ENCODE data around the gene KLK7. TPM values are rescaled to one million over a fixed set of nuclear protein-coding genes. Genes with fewer than 3 reads are reported as not detected.

Gene KLK7
- total RNA-seq, 1 donor from 2014 or later: not detected

GRCh38 chr19:50932018-50932689 is 51.6 kb downstream of the KLK7 start:
- Mint-ChIP-seq H3K4me1 (ENCODE audit: low read depth) (peaks cover 6% of the 10 kb centered on the region), H3K27me3 (ENCODE audit: insufficient read depth) (no peaks in the 10 kb centered on the region), H3K27ac (no peak overlapping the region), H3K36me3 (ENCODE audit: low read depth) (no peaks in the 10 kb centered on the region), H3K4me3 (no peak overlapping the region), H3K9me3 (no peaks in the 10 kb centered on the region)
- no peak for DNase-seq (ENCODE audit: low spot score)
- intact Hi-C loops (cut with micrococcal nuclease): loop anchor here (5.0 kb wide), 1 partner anchor 235 kb away; no protein-coding TSS in a partner anchor

- H3K4me1 Mint-ChIP-seq (ENCODE audit: low read depth): peaks cover 6% of the 10 kb centered on the region
- intact Hi-C loops (cut with micrococcal nuclease): loop anchor here (2.0 to 5.0 kb wide), 2 partner anchors 164 to 236 kb away; no protein-coding TSS in a partner anchor
- DNase-seq (ENCODE audit: low spot score): no peak
- H3K27me3 Mint-ChIP-seq (ENCODE audit: insufficient read depth): peaks cover 3% of the 10 kb centered on the region
- no peak overlapping the region for H3K4me3 Mint-ChIP-seq
- H3K9me3 Mint-ChIP-seq: no peaks in the 10 kb centered on the region
- no peaks in the 10 kb centered on the region for H3K36me3 Mint-ChIP-seq (ENCODE audit: low read depth)
- no peak overlapping the region for H3K27ac Mint-ChIP-seq
Measured at GRCh38 chr19:50931023-50931422, 52.7 kb downstream of the KLK7 start.

- H3K27me3 Mint-ChIP-seq (ENCODE audit: insufficient read depth): peaks cover 6% of the 10 kb centered on the region
- H3K9me3 Mint-ChIP-seq: no peaks in the 10 kb centered on the region
- intact Hi-C loops (cut with micrococcal nuclease): no loop called here
- no peak overlapping the region for H3K27ac Mint-ChIP-seq
- no peak for DNase-seq (ENCODE audit: low spot score)
- H3K36me3 Mint-ChIP-seq (ENCODE audit: low read depth): no peaks in the 10 kb centered on the region
- peaks cover 6% of the 10 kb centered on the region for H3K4me1 Mint-ChIP-seq (ENCODE audit: low read depth)
- no peak overlapping the region for H3K4me3 Mint-ChIP-seq
Measured at GRCh38 chr19:50928831-50929230, 54.9 kb downstream of the KLK7 start.

Other genes with a start within 250 kb of the KLK7 start
- not detected in 2 replicates for gene GPR32, start 213.5 kb downstream of the KLK7 start, total RNA-seq
- not detected in 2 replicates for gene ACP4, start 193.5 kb downstream of the KLK7 start, total RNA-seq
- gene KLK1, start 160.1 kb downstream of the KLK7 start, total RNA-seq: 2.5 and 3.4 TPM in 2 replicates
- not detected in 2 replicates for gene KLK15, start 150.3 kb downstream of the KLK7 start, total RNA-seq
- gene KLK3, start 129.0 kb downstream of the KLK7 start, total RNA-seq: not detected in 2 replicates
- not detected in 2 replicates for gene KLK2, start 110.5 kb downstream of the KLK7 start, total RNA-seq
- not detected in 2 replicates for gene KLK4, start 72.5 kb downstream of the KLK7 start, total RNA-seq
- gene KLK5, start 30.9 kb downstream of the KLK7 start, total RNA-seq: not detected in 2 replicates
- gene KLK6, start 14.3 kb downstream of the KLK7 start, total RNA-seq: not detected in 2 replicates
- gene KLK8, start 17.7 kb upstream of the KLK7 start, total RNA-seq: not detected in 2 replicates
- gene KLK10, start 35.8 kb upstream of the KLK7 start, total RNA-seq: not detected in 2 replicates
- gene KLK11, start 42.7 kb upstream of the KLK7 start, total RNA-seq: not detected in 2 replicates
- not detected in 2 replicates for gene KLK12, start 51.1 kb upstream of the KLK7 start, total RNA-seq
- not detected in 2 replicates for gene KLK13, start 81.2 kb upstream of the KLK7 start, total RNA-seq
- gene KLK14, start 99.0 kb upstream of the KLK7 start, total RNA-seq: 0.64 and 1.2 TPM in 2 replicates
- 12.5 and 14.0 TPM in 2 replicates for gene CTU1, start 124.5 kb upstream of the KLK7 start, total RNA-seq
- 0.29 and 0.42 TPM in 2 replicates for gene SIGLEC9, start 141.0 kb upstream of the KLK7 start, total RNA-seq
- not detected in 2 replicates for gene SIGLEC7, start 158.4 kb upstream of the KLK7 start, total RNA-seq
- 6.3 and 6.8 TPM in 2 replicates for gene CD33, start 241.2 kb upstream of the KLK7 start, total RNA-seq

All from activated T-helper 1 cell treated with anti-CD3 and anti-CD28 coated beads, Interleukin-12 subunit alpha, Interleukin-12 subunit beta, Interleukin-2, Interleukin-4 antibody, amounts not matched to agents 30 ng/mL and 10 ng/mL and 1 ng/mL, durations not matched to agents 14 hours and 24 hours and 36 hours (primary cell).